G401 (cell line): Measurements from ENCODE around the gene PLA2G12B. TPM values are rescaled to one million over a fixed set of nuclear protein-coding genes. Genes with fewer than 3 reads are reported as not detected.

ENCODE experiments used
- DNase-seq: peaks from one replicate; pipeline ENCODE4 v3.0.0-alpha.2; 2015; ENCODE audit warnings: low spot score
- in situ Hi-C: cut with HindIII; loops from 2 replicates; pipeline ENCODE4 v1.10.0; 2016; ENCODE audit warnings: low sequenced_read_pairs, mixed read lengths
- total RNA-seq: library from RNA; depleted of rRNA; stranded (reverse); fragments of >200 nt; shearing (Covaris generic); gene quantifications from 2 replicates; pipeline ENCODE4 v1.2.3, GENCODE V29; 2014; rRNA removed

PLA2G12B gene
- total RNA-seq, 1 experiment from 2014 or later, result not detected

- no peak for DNase-seq
- in situ Hi-C loops, result no loop called here
These were observed 55.1 kb downstream of the PLA2G12B start for GRCh38 chr10:72899545-72899944.

DNA sequence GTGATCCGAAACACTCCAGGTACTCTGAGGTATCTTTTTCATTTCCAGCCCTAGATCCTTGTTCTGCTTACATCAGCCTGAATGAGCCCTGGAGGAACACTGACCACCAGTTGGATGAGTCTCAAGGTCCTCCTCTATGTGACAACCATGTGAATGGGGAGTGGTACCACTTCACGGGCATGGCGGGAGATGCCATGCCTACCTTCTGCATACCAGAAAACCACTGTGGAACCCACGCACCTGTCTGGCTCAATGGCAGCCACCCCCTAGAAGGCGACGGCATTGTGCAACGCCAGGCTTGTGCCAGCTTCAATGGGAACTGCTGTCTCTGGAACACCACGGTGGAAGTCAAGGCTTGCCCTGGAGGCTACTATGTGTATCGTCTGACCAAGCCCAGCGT, 56.0 kb downstream of the PLA2G12B start:
- in situ Hi-C loops, result no loop called here
- no peak for DNase-seq

- in situ Hi-C loops, result no loop called here
- DNase-seq, result no peak
These were observed 59.3 kb downstream of the PLA2G12B start for GRCh38 chr10:72895236-72895850.

GRCh38 chr10:72893136-72893798, 61.3 kb downstream of the PLA2G12B start, which contains the start of gene OIT3:
Gene OIT3 (plus strand): TSS chr10:72893739. CDS start chr10:72893799, 60 bp downstream.
- in situ Hi-C loops, result no loop called here
- DNase-seq, result no peak

- in situ Hi-C loops, result no loop called here
- DNase-seq, result no peak
These were observed 64.5 kb downstream of the PLA2G12B start for GRCh38 chr10:72890086-72890485.

GRCh38 chr10:72889391-72889831, 65.2 kb downstream of the PLA2G12B start:
- DNase-seq, result peak; percentile 39
- in situ Hi-C loops, result no loop called here

DNA sequence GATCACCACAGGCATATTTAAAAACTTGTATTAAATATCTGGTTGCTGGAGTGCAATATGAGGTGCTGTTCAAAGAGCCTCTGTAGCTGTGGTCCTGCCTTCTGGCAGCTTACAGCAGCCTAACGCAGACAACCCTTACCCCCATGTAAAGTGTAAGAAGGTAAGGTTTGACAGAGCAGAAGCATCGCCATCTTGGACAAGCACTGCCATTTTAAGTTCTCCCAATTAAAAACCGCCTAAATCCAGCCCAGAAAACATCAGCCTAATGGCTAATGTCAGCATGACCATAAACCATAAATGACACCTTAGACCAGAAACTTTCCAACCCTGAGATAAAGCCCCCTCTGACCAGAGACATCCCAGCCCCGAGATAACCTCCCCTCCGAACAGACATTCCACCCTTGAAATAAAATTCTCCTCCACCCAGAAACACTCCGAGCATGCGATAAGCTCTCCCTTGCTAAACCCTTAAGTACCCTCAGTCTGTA, 66.4 kb downstream of the PLA2G12B start:
- in situ Hi-C loops, result no loop called here
- no peak for DNase-seq

- DNase-seq, result no peak
These were observed 67.6 kb downstream of the PLA2G12B start for GRCh38 chr10:72887043-72887442.

GRCh38 chr10:72886621-72887020, 68.0 kb downstream of the PLA2G12B start:
- peak; percentile 51 for DNase-seq
- in situ Hi-C loops, result no loop called here

More at GRCh38 chr10:72887043-72887442, 67.6 kb downstream of the PLA2G12B start:
- in situ Hi-C loops, result no loop called here

- in situ Hi-C loops, result no loop called here
- DNase-seq, result no peak
These were observed 68.7 kb downstream of the PLA2G12B start for GRCh38 chr10:72885953-72886352.

Other genes with a start within 250 kb of the PLA2G12B start
- not detected in 2 replicates for gene OIT3, start 61.1 kb downstream of the PLA2G12B start, total RNA-seq
- gene P4HA1, start 142.1 kb upstream of the PLA2G12B start, total RNA-seq, result 49.0 and 62.2 TPM in 2 replicates
- not detected in 2 replicates for gene NUDT13, start 155.6 kb upstream of the PLA2G12B start, total RNA-seq
- 55.0 and 60.2 TPM in 2 replicates for gene ECD, start 213.2 kb upstream of the PLA2G12B start, total RNA-seq
- gene FAM149B1, start 213.3 kb upstream of the PLA2G12B start, total RNA-seq, result 12.8 and 26.6 TPM in 2 replicates